Stimulated activated CD8-positive, alpha-beta memory T cell treated with anti-CD3 and anti-CD28 coated beads, Interleukin-4, amount 100 ng/mL, for 1 hour (primary cell): ENCODE data around the gene TMEM165.

Experiments used
- DNase-seq, 2 donors: peaks; one replicate each; pipeline ENCODE4 v3.0.0-alpha.2; 2020; ENCODE audit warnings: low read depth in 2 of 2, low spot score in 1 of 2

TMEM165 gene

GRCh38 chr4:55399581-55399980, 3.8 kb downstream of the TMEM165 start:
- no peak for DNase-seq

DNA sequence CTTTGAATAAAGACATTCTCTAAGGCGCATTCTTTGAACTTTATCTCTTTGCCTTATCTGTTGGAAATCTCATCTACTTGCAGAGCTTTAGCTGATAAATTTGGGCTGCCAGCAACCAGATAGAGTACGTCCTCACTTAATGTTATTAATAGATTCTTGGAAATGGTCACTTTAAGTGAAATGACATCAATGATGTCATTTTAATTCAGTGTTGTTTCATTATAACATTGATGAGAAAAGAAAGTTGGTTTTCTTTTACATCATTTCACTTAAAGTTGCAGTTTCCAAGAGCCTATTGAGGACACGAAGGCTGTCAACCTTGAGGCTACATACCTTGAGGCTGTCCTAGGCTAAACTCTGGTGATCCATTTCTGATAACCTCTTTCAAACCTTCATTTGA, 9.3 kb downstream of the TMEM165 start:
- DNase-seq: no peak

GRCh38 chr4:55406545-55406944, 10.8 kb downstream of the TMEM165 start:
- DNase-seq: no peak

GRCh38 chr4:55407119-55407518, 11.4 kb downstream of the TMEM165 start:
- DNase-seq: no peak

DNA sequence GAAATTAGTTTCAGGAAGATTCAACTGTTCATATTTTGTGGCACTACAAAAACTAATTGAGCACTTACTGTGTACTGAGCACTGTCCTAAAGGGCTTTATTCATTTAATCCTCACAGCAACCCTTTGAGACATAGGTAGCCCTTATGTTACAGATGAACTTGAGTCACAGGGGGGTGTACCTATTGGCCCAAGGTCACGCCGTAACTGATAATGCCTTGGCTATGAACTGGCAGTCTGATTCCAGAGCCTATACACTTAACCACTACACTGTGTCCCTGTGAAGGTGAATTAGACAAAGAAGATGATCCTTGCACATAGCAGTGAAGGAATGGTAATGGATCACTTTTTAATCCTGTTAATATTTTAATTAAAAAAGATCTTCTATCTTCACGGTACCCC, 12.0 kb downstream of the TMEM165 start:
- DNase-seq: no peak

- DNase-seq: no peak
Measured at GRCh38 chr4:55409468-55410171, 13.9 kb downstream of the TMEM165 start.

GRCh38 chr4:55410431-55410830, 14.7 kb downstream of the TMEM165 start:
- no peak for DNase-seq

DNA sequence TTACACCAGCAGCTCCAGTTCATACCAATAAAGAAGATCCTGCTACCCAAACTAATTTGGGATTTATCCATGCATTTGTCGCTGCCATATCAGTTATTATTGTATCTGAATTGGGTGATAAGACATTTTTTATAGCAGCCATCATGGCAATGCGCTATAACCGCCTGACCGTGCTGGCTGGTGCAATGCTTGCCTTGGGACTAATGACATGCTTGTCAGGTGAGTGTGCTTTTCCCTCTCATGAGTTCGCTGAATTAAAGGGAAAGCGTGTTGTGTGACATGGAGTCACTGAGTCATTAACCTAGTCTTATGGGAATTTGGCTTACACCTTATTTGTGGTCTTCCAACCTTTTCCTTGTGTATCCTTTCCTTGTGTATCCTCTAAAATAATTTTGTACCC, 15.9 kb downstream of the TMEM165 start:
- DNase-seq: no peak

- DNase-seq: no peak
Measured at GRCh38 chr4:55416176-55416575, 20.4 kb downstream of the TMEM165 start.

DNA sequence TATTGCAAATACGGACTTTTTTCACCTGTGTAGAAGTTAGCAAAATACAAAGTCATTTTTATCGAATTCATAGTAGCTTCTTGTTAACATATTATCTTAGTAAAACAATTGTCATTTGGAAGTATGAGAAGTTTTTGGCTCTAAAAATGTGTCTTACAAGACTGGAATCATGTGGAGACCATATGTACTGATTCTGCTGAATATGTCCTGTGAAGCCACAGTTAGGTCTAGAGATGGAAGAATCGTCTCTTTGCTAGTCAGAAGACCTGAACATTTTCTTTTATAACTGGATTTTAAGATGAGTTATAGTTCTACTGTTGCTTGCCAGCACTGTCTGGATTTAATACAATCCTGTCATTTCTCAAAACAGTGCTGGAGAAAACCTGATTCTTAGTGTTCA, 29.0 kb downstream of the TMEM165 start:
- DNase-seq: no peak

DNA sequence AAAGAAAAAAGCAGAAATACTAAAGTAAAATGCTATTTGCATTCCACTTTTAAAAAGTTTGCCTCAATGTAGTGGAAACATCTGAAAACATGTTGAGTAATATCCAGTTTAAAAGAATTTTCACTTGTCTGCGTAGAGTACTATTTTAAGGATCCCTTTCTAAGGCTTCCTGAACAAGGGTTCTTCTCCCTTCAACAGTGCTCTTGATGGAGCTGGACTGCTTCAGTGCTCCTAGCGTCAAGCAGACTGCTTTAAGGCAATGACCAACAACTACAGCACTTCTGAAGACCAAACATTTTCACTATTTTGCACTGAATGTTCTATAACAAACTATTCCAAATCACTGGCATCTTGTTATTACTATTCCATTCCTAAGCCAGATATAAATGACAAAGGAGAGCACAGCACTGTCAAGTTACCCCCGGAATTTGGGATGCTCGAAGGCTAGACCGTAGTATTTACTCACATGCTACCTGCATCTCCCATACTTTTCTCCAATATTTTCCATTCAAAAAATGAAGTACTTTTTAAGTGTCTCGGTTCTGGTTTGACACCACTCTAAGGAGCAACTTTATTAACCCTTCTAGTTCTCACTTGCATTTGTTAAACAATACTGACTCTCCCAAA, 36.1 kb downstream of the TMEM165 start:
- DNase-seq: no peak

DNA sequence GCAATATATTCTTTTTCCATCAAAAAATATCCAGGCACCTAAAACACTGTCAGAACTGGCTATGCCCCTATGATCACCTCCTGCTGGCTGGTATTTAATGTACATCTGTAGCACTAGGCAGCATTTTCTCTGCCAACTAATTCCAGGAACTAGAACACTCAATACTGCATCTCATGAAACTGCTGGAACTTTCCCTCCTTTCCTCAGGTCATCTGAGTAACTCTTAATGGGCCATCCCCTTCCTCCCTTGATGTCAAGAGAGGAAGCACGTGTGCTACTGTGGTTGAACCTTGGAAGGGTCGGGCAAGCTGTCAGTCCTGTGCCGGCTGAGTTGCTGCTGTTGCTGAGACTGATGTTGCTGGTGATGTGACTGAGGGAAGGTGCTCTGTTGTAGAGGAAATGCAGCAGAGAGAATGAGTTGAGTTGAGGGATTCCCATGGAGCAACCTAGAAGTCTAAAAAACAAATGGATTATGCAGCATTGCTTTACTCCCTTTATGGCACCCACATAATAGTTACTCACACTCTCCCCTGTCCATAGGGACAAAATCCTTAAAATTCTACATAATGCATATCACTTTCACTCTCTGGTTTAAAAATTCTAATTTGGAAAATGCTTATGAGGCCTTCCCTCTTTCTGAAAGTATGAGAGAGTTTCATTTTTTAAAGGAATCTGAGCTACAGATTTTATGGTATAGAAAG, 39.5 kb downstream of the TMEM165 start:
- DNase-seq: no peak

GRCh38 chr4:55437356-55437796, 41.6 kb downstream of the TMEM165 start:
- no peak for DNase-seq

DNA sequence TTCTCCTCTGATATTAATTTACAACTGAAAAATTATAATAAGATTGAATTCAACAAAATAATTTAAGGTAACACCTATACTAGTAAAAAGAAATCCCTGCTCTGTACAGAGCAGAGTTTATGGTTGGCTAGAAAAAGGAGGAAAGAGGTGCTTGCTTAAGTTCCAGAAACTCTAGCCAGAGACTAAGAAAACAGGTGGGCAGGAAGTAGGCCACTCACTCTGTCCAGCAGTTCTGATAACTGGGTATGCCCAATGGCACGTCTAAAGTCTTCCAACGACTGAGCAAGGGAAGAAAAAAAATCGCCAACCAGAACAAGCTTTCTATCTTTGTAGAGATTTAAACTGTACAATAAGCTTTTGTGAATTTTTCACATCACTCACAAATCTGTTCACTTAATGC, 42.1 kb downstream of the TMEM165 start:
- no peak for DNase-seq

- DNase-seq: no peak
Measured at GRCh38 chr4:55438314-55438713, 42.6 kb downstream of the TMEM165 start.

GRCh38 chr4:55439023-55439422, 43.3 kb downstream of the TMEM165 start:
- DNase-seq: no peak

GRCh38 chr4:55440786-55441185, 45.0 kb downstream of the TMEM165 start:
- DNase-seq: no peak

- no peak for DNase-seq
Measured at GRCh38 chr4:55442541-55442940, 46.8 kb downstream of the TMEM165 start.

DNA sequence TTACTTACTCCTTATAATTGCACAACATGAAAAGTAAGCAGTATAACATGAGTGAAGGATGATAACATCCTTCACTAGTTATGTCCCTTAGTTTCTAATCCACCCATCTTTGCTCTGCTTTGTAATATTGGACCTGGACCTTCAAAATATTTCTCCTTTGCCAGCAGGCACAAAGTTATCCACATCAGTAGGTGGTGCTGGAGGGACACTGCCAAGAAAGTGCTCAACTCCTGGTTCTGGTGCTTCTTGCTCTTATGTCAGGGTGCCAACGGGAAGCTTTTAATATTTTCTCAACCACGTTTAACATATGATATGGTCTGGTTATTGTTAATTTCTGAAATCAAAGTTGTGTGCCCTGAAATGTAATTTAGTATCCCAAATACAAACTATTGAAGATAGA, 49.1 kb downstream of the TMEM165 start:
- no peak for DNase-seq

DNA sequence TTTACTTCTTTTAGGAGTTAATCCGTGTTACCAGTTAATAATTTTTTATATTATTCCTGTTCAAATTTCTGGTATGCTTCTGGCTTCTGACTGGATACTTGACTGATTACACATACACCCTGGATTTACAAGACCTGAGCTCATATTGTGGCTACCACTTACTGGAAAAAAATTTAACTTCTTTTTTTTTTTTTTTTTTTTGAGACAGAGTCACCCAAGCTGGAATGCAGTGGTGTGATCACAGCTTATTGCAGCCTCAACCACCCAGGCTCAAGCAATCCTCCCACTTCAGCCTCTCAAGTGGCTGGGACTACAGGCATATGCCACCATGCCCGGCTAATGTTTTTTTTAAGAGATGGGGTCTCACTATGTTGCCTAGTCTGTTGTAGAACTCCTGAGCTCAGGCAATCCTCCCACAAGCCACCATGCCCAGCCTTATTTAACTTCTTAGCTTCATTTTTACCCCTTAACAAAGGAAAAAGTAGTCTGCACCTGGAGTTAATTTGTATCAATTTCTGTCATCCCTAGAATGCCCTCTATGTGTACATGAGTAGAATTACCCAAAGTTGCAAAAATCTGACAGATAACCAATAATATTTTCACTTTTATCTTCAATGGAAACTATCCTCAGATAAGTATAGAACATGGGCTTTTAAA, 50.3 kb downstream of the TMEM165 start:
- no peak for DNase-seq

DNA sequence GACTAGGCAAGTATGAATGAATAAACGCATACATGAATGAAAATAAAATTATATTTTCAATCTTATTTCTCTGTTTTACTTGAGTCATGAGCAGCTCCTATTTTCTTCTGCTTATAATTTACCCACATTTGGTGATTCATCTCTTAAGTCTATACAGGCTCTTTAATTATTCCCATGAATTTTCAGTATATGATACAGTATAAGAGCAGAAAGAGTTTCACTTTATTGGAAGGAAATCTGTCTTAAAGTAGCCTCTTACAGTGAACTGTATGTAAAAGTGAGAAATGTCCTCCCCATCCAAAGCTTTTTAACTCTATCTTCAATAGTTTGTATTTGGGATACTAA, 50.8 kb downstream of the TMEM165 start:
- DNase-seq: no peak

- DNase-seq: no peak
Measured at GRCh38 chr4:55447108-55447708, 51.5 kb downstream of the TMEM165 start.
